Activated effector memory CD4-positive, alpha-beta T cell treated with anti-CD3 and anti-CD28 coated beads, Interleukin-2, amount 50 U/mL, for 16 hours (primary cell): ENCODE results near the gene VAV1.
A peak's percentile ranks its signal among the peaks of the same experiment; 100 is the strongest.
"Not testable (repeated sequence)": the region's sequence is repeated elsewhere in the genome, so short reads cannot be mapped to it uniquely, and the experiment has no call there.

Experiments
- DNase-seq: peaks from one replicate; pipeline ENCODE4 v3.0.0-alpha.2; 2020

The VAV1 gene

DNA sequence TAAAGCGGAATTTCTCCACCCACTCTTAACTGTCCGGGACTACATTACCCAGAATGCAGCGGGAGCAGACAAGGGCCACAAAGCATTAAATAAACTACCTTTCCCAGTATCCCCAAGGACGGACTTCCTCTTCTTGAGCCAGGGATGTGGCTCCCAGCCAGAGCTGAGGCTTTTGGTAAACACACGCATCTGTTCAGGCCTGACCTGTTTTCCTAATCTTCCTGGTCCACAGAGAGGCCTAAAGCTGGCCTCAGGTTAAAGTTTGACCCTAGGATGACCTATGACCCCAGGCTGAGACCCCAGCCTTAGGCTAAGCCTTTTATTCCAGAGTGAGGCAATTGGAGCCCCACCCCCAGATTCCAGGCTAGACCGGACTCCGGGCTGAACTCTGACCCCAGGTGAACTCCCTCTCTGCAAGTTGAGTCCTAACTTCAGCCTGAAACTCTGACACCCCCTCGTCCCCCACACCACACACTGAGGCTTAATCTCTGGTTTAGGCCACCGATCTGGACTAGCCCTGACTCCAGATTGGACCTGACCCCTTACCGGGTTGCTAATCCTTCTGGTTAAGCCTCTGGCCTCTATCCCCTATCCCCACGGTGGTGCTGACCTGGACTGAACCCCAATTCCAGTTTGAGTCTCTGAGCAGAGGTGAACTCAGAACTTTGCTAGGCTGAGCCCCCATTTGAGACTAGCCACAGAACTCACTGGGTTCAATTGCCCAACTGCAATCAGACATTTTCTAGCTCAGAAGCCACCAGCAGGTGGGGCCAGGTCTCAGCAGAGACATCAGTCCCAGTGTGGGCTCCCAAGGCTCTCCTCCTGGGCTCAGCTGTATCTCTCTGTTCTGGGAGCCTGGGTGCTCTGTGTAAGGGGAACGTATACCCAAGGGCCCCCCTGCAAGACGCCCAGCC lies 34.4 kb upstream of the VAV1 start:
- peak; percentile 91 for DNase-seq

DNA sequence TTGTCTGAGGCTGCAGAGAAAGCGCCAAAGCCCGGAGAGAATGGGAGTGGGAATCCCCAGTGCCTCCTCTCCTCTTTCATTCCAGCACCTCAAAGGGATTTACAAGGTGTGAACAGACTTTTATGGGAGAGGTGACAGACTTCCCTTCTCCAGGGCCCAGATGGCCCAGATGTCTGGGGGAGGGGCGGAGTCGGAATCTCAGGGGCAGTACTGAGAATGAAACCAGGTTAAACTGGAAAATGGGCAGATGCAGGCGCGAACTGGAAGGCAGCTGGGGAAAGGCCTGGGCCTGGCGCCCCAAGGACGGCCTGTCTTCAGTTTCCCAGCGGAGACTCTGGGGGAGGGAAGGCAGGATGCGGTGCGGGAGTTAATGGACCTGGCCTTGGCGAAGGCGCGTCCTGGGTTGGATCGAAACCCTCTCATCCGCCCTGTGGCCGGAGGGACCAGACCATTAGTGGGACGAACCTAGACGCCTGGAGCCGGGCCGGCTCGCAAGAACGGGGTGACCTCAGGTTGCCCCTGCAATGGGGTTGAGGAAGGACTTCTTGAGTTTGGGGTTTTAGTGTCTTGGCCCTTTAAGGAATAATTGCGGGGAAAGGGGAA lies 33.6 kb upstream of the VAV1 start:
- DNase-seq, result peak; percentile 77

- DNase-seq, result peak; percentile 93
These were observed 33.1 kb upstream of the VAV1 start, which contains the start of gene TRIP10 for GRCh38 chr19:6739390-6739882. TRIP10 (plus strand) TSS chr19:6739680; CDS start chr19:6739762, 82 bp downstream.

DNA sequence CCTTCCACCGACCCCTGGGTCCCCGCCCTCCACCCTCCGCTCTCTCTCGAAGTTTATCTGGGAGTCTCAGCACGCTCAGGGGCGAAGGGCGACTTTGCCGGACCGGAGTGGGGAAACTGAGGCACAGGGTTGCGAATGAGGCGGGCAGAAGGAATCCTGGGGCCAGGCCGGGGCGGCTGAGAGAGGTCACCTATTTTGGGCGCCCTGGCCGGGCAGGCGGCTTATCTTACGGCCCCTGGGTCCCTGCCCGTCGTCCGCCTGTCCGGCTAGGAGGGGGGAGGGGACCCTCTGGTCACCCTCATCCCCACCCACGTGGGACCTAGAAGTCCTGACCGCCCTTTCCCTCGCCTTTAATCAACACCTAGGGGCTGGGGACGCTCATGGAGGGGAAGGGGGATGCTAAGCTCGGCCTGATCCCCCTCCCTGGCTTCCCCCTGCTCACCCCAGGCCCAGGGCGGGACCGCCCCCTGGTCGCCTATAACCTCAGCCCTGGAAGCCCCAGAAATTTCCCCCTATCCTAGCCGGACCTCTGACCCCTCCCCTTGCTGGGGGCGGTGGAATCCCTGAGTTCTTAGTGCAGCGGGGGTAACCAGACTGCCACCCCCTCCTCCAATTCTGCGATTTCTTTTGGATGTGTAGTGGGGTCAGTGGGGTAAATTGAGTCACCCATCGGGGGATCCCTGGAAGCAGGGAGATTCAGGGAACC lies 32.5 kb upstream of the VAV1 start:
- DNase-seq, result no peak

GRCh38 chr19:6740589-6741343 lies 31.7 kb upstream of the VAV1 start:
- peak; percentile 70 for DNase-seq

DNA sequence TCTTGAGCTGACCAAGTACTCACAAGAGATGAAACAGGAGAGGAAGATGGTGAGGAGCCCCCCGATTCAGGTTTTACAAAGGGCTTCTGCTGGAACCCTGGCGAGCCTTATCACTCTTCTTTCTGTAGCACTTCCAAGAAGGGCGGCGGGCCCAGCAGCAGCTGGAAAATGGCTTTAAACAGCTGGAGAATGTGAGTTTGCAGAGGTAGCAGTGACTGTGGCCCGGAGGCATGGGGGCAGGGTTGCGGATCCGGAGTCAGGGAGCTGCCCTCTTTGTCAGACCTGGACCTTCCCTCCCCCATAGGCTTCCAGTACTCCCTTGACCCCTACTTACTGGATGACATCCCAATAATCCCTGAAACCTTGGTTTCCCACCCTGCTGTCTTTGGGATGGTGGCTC lies 29.4 kb upstream of the VAV1 start:
- no peak for DNase-seq

DNA sequence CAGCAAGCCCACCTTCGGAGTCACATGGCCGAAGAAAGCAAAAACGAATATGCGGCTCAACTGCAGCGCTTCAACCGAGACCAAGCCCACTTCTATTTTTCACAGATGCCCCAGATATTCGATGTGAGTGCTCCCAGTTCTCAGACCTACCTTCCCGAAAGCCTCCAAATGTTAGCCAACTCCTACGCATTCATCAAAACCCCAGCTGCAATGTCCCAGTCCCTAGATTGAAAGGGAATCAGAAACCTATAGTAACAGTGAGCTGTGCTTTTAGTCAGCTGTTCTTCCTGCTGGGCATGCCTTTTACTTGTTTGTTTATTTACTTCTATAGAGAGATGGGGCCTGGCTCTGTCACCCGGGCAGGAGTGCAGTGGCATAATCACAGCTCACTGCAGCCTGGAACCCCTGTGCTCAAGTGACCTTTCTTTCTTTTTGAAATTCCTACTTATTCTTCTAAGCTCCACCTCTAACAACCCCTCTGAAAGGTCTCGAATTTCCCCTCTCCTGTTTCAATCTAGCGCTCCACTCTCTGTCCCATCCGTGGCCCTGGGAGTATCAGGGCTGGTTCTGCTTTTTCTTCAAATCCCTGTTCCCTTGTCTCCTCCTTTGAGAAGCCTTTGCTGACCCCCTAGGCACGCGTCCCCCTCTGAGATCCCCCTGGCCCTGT lies 28.7 kb upstream of the VAV1 start:
- no peak for DNase-seq

- DNase-seq, result no peak
These were observed 27.9 kb upstream of the VAV1 start for GRCh38 chr19:6744381-6745301.

- DNase-seq, result no peak
These were observed 26.5 kb upstream of the VAV1 start for GRCh38 chr19:6745965-6746364.

DNA sequence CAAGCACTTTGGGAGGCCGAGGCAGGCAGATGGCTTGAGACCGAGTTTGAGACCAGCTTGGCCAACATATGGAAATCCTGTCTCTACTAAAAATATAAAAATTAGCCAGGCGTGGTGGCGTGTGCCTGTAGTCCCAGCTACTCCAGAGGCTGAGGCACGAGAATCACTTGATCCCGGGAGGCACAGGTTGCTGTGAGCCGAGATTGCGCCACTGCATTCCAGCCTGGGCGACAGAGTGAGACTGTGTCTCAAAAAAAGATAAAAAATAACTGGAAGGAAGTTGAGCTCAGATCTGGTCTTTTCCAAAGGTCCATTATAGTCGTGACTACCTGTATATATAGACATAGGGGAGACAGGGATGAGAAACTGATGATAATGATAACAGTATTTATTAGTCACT lies 24.0 kb upstream of the VAV1 start:
- not testable (repeated sequence) for DNase-seq

- DNase-seq, result no peak
These were observed 22.4 kb upstream of the VAV1 start for GRCh38 chr19:6750062-6750461.

DNA sequence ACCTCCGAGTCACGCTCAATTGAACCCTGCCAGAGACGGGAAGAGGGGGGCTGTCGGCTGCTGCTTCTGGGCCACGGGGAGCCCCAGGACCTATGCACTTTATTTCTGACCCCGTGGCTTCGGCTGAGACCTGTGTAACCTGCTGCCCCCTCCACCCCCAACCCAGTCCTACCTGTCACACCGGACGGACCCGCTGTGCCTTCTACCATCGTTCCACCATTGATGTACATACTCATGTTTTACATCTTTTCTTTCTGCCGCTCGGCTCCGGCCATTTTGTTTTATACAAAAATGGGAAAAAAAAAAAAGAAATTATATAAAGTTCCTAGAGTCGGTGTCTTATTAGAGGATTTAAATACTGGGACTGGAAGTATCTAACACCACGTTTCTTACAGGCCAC lies 21.3 kb upstream of the VAV1 start:
- no peak for DNase-seq

DNA sequence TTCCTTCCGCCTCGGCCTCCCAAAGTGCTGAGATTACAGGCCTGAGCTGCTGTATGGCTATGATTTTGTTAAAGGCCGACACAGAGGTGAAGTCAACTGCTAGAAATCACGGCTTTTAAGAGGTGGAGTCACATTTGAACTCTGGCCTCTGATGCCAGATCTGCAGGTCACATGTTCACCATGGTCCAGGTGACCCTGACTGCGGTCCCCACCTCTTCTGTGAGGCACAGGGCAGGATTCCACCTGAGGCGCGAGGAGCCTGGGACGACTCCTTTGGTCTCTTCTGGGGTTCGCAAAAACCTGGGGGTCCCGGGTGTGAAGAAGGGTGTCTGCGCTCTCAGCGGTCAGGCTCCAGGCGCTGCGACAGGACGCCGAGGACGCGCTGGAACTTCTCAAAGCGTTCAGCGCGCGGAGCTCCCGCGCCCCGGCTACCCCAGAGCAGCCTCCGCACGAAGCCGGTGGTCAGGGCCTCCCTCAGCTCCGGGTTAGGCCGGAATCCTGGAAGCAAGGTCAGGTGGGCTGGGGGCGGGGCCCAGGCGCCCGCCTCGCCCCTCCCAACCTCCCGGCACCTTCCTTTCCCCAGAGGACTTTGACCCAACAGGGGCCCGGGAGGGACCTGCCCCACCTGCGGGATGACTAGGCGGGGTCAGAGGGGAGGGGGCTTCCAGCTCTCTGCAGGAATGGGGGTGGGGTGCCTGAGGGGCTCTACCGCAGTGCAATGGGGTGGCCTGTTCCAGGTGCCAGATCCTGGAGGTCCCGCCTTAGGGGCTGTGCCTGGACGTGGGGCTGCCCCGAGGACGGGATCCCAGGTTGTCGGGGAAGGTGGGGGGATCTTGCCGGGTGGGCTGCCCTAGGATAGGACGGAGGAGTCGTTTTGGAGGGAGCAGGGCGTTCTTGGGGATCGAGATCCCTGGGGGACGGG lies 20.0 kb upstream of the VAV1 start:
- no peak for DNase-seq

DNA sequence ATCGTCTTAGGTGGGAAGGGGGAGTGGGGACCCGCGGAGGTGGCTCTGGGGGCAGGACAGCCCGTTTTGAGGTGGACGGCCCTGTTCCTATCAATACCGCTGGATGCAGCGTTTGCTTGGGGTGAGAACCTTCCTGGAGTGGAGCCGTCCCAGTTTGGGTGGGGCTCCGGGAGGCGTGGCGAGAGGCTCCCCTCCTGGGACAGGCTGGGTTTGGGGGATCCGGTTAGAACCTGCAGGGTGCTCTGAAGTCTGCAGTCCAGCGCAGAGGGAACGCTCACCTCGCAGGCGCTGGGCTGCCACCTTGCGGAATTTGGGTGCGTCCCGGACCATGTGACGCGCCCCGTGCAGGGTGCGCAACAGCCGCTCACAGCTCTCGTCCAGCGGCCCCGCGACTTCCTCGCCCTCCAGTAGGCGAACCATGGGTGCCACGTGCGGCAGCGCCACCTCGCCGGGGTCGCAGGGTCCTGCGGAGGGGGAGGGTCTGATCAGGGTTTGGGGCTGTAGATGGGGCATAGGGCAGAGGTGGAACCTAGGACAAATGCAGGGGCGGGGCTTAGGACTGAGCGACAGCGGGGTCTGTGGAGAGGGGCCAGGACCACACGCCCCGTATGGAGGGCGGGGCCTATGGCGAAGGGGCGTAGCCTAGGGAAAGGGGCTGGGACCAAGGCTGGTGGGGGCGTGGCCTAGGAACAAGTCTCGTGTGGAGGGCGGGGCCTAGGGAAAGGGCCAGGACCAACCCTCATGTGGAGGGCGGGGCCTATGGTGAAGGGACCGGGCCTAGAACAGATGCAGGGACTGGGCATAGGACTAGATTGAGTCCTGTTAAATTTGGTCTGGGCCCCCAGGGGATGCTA lies 19.1 kb upstream of the VAV1 start:
- peak; percentile 90 for DNase-seq

DNA sequence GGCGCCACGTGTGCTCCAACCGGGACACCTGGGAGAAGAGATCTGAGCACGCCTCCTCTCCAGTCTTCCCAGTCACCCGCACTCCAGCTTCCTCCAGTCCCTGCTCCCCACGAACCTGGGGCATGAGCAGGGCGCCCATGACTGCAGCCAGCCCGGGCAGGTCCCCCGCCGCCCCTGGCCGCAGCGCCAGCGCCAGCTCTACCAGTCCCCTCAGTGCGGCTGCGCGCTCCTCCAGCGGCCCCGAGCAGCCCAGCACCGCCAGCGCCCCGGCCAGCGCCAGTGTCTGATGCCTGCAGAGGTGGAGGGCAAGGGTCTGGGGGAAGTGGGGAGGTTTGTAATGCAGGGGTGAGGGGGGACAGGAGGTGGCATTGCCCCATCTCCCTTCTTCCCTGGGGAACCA lies 18.4 kb upstream of the VAV1 start:
- DNase-seq, result peak; percentile 58

DNA sequence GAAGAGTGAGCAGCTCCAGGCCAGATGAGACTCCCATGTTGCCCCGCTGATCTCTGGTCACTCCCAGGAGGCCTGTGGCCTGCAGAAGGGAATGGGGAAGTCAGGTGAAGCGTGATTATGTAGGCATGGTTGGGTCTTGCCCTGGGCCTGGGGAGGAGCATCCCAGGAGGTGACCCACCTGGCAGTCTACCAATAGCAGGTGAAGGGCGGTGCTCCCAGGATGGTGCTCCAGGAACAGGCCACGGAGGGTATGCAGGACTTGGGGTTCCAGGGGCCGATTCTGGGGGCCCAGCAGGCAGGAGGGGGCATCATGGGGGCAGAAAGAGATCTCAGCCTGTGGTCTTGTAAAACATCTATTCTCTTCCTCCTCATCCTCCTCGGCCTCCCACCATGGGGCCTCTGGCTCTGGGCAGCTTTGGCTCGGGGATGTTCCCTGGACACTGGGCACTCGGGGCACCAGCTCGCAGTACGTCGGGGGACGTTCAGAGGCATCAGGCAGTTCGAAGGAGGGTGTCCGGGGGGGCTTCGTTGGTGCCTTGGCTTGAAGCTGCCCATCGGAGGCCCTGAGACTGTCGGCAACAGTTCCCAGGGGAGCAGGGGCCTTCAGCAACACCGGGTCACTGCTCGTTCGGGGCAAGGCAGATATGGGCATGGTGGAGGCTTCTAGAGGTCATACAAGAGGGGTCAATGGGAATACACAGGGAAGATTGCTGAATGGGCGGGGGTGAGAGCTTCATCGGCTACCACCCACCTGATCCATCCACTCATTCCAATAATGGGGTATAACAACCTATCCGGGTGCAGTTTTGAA lies 17.6 kb upstream of the VAV1 start:
- DNase-seq, result peak; percentile 57

GRCh38 chr19:6760606-6761005 lies 11.9 kb upstream of the VAV1 start:
- DNase-seq, result no peak
